HG03103 (cell line): ENCODE results near the gene BMP4.
"Not testable (repeated sequence)": the region's sequence is repeated elsewhere in the genome, so short reads cannot be mapped to it uniquely, and the experiment has no call there.

Experiments
- ATAC-seq: cut with Tn5 transposase; IDR thresholded peaks from one replicate; pipeline ENCODE4 v1.9.1; 2021; ENCODE audit warnings: low read depth; ENCODE audit not compliant: unreplicated experiment

BMP4 gene

DNA sequence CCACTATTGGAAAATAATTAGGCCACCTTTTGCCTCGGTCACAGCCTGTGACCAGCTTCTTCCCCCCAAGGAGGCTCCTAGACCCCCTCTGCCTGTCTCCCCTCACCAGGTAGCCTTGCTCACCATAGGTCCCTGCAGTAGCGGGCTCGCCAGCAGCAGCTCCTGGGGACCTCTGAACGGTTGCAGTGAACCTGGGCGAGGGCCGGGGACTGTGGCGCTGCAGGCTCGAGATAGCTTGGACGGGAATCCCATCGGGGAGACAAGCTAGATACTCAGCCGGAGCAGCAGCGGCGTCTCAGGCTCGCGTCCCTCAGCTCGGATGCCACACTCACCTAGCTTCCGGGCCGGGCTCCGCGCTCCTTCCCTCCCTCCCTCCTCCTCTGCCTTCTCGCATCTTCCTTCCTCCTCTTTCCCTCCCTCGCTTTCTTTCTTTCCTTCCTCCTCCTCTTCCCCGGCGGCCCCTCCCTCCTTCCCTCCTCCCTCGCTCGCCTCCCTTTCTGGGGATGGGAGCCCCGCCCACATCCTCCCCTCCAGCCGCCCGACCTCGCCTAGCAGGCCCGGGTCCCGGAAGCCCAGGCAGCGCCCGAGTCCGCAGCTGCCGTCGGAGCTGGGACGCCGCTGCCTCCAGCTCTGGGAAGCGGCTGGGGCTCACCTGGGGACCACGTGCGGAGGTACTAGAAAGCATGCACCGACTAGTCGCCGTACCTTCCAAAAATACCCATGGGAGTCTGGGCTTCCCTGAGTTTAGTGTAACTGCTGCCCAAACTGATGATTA, at the start of gene BMP4:
TSS of gene BMP4 (minus strand) at position 399 of the 775 bp plus-strand sequence. CDS start 4,603 bp downstream, outside the sequence.
- no peak for ATAC-seq

DNA sequence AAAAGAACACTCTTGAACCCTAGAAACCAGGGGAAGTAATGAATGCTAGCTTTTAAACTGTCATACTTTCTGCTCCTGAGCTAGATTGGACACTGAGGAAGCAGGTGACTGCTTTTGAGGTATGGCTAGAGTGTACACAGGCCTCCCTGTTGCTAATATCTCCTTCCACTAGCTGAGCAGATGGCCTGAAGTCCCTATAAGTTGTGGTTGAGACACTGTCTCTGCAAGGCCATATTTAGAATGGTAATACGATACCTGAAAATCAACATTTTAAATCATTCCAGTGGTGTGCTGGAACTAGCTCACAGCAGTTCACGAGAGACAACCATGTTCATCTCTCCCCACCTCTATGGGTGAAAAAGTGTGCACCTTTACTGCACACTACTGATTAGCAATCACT, 46.4 kb upstream of the BMP4 start:
- ATAC-seq: no peak

DNA sequence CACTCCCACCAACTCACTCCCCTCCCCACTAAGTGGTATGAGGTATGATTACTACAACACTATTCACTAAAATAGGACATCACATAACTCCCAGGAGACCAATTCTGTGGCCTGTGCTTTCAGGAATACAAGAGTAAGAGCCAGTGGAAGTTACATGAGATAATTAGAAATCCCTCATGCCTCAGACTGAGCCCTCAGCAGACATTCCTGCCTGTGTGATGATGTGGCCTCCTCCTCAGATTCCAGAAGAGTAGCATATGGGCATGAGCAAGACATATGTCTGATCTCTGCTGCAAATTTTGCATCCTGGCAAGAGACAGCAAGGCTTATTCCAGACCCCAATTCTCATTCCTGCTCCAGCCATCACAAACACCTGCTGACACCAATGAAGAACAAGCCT, 46.0 kb upstream of the BMP4 start:
- no peak for ATAC-seq

DNA sequence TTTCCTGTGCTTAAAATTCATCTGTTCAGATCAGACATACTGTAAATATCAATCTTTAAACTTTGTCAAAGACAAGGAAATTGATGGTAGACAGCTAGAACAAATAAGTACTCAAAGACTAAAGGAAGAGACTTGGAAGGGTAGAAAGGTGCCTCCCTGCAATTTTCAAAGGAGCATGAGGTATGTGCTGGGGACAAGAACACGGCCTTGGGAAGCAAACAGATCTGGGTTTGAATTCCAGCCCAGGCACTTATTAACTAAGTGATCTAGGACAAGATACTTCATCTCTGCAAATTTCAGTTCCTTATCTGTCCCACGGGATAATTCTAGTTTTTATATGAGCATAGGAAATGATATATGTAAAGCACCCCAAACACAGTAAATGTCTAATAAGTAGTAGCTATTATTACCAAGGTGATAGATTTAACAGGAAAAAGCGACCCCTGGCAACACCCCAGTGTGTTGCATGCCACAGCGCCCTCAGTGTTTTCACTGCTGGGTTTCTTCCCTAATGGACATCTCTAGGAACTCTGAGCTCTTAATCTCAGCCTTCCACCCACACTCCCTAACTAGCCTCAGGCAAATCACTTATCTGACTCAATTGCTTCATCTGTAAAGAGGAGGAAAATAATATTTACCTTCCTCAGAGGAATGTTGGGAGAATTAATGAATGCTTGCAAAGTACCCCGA, 44.7 kb upstream of the BMP4 start:
- no peak for ATAC-seq

DNA sequence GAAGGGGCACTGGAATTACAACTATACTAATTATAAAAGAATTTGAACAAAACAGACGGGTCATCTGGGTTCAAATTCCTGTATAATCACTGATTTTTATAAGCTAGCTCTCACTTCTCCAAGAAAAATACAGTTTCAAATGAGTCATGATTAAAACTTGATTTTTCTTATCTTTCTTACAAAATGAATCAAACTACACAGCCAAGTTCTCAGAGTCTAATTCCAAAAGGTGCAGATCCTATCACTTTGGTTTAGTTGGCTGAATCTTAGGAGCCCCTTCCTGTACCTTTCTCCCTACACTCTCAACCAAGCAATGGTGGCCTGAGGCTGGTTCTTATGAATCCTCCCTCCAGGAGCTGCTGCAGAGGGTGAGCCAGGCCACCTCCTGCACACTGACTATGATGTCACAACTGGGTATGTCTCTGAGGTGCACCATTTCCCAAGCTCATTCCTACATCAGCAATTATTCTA, 43.8 kb upstream of the BMP4 start:
- ATAC-seq: no peak

DNA sequence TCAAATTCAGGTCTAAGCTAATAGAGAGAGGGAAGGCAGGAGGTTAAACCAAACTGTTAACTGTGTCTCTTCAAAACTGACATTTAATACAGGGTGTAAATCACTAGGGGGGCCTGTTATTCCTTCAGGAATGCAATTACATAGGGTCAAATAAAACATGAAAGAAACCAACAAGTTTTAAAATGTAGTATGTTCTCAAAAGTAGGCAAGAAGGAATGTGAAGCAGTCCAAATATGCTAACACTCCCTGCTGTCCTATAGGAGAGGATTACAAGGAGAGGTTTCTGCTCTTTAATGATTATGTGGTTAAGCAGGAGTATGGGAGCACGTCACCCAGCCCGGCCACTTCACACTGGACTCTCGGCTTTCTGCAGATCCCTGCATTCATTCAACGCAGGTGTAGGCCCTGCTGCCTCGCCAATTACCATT, 42.5 kb upstream of the BMP4 start:
- ATAC-seq: no peak

DNA sequence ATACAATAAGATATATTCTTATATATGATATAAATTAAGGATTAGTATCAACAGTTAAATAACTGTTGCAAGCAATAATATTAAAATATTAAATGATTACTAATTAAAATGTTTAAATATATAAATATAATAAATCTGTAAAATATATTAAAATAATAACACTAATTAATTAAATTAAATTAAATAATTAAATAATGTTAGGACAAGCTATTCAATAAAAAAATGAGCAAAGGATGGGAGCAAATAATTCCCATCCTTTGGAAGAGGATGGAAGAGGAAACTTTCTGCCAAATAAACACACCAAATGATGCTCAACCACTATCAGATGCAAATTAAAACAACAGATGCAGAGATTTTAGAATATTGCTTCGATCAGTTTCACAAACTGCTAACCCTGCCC, 39.4 kb upstream of the BMP4 start:
- no peak for ATAC-seq

DNA sequence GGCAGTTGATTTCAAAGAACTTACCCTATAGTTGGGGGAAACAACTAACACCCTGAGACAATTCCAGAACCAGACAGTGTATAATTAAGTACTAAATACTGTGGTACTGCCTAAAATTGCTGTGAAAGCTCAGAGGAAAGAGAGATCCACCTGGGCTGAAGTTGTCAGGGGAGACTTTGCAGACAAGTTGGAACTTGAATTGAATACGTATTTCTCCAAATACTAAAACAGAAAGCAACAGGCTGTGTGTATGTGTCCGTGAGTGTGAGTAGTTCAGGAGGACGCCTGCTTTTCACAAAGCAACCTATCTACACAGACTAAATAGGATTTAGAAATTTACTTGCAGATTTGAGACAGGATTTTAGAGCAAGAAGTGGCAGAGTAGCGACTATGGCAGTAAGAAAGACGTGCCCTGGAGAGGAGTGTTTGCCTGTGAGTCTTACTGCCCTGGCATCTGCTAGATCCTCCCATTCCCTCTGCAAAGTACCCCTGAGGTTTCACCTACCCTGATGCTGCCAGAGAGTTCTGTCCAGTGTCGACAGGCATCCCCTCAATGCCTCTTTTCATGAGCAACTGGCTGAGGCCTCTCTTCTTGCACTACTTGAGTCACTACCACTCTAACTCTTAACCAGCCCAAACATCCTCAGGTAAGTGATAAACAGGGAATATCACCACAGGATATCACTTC, 37.4 kb upstream of the BMP4 start:
- no peak for ATAC-seq

DNA sequence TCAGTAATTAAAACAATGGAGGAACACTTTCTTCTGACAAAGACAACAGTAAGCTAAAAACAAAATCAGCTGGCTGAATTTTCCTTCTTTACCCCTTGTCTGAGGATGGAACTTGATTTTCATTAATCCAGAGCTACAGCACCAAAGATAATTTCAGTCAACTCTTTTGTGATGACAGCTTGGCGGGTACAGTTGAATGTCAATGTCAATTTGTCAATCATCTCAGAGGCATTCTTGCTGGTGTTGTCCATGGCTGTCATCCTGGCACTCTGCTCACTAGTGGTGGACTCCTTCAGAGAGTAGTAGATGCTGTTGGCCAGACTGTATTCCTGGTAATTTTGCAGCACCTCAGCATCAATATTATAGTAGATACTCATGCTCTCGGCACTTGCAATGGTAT, 34.4 kb upstream of the BMP4 start:
- no peak for ATAC-seq

DNA sequence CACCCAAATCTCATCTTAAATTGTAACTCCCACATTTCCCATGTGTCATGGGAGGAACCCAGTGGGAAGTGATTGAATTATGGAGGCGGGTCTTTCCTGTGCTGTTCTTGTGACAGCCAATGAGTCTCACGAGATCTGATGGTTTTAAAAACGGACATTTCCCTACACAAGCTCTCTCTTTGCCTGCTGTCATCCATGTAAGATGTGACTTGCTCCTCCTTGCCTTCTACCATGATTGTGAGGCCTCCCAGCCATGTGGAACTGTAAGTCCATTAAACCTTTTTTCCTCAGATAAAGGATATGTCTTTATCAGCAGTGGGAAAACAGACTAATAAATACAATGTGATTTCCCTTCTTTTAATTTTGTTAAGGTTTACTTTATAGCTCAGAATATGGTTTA, 30.1 kb upstream of the BMP4 start:
- ATAC-seq: not testable (repeated sequence)

DNA sequence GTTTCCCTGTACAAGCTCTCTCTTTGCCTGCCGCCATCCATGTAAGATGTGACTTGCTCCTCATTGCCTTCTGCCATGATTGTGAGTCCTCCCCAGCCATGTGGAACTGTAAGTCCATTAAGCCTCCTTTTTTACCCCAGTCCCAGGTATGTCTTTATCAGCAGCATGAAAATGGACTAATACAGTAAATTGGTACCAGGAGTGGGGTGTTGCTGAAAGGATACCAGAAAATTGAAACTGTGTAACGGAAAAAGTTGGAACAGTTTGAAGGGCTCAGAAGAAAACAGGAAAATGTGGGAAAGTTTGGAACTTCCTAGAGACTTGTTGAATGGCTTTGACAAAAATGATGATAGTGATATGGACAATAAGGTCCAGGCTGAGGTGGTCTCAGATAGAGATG, 28.3 kb upstream of the BMP4 start:
- ATAC-seq: not testable (repeated sequence)

DNA sequence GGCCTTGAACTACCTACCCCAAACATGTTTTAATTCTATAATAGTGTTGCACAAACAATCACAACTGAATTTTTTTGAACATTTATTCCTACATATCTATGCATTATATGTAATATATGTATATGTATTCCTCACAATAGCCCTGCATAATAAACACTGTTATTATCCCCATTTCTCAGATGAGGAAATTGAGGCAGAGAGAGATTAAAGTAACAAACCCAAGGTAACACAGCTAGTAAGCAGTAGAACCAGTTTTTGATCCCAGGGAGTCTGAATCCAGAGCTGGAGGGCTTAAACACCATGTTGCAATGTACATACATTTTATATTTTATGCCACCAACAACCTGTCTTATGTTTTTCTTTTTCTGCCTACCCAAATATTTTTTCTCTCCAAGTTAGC, 26.5 kb upstream of the BMP4 start:
- ATAC-seq: no peak

DNA sequence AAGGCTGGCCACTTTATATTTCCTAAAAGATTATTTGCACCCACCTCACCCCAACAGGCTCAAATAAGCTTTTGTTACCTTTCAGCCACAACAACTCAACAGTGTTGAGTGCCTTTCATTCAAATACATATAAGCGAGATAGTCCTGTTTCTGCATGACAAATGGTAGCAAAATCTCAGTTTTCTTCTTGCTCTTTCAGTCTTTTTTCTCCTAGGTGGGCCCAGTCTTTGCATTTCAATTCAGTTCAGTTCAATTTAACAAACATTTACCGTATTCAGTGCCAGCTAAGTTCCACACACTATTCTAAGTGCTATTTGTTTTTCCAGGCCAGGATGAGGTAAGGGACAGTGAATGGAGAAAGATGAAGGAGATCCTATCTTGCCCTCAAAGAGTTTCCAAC, 25.9 kb upstream of the BMP4 start:
- no peak for ATAC-seq

DNA sequence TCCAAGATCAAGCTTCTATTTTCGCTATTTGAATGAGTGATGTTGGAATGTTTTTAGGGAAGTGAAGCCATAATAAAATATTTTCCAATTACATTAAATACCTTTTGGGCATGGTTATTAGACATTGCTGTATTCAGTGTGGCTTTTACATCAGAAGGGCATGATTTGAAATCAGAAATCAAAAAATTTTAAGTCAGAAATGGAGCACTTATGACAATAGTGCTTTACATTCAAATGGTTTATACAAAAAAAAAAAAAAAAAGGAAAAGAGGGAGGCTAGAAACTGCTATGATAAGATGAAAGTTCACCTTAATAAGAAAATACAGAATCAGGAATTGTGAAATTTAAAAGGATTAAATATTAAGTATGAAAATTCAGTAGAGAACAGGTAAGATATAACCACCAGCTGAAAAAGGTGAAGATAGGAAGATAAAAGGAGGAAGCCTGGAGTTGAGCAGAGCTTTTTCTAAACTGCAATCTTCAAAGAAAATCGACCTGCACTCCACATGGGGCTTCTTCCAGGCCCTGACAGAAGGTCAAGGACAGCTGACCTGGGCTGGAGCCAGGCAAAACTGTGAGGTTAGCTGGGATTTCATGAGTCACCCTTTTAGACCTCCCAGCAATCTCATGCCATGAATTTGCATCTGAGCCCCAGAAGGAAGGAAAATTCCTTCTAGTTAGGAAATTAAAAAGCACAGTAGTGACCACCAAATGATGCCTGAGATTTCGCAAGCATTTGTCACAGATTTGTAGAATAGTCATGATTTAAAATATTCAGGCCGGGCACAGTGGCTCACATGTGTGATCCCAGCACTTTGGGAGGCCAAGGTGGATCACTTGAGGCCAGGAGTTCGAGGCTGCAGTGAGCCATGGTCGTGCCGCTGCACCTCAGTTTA, 23.4 kb upstream of the BMP4 start:
- ATAC-seq: no peak

DNA sequence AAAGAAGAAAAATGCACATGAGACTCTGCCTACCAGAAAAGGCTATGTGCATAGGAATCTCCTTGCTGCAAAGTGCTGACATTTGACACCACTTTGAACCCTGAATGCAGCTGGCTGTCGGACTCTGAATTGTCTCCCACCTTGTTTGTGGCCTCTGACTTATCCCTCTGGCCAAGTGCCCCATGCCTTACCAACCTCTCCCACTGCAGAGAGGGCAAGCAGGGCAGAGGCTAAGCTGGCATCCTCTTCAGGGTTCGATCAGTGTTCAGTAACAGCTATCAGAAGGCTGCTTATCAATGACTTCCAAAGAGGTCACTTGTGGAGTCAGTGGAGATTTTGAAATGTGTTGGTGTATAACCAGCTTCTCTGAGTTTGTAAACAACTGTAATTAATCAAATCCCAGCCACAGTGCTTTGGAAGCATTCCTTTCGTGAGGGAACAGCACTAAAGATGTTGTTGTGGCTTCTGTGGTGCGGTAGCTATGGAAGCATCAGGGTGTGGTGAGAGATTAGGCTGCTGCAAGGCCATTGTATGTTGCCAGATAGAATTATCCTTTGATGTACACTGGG, 22.6 kb upstream of the BMP4 start:
- ATAC-seq: no peak

DNA sequence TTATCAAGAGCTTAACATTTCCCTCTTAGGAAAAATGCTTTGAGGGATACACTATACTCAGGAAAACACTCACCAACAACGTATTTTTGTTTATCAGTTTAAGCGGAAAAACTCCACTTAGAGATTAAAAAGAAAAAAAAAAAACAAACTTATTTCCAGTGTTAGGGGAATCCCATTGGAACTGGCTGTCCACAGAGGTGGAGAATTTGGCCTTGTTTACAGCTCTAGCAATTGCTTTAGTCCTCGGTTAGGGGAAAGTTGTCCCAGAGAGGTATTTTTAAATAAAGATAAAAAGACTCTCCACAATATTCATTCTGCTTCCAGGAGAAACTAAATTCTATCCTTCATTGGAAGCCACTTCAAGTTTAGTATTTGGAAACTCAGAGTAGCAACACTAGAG, 21.6 kb upstream of the BMP4 start:
- ATAC-seq: no peak

DNA sequence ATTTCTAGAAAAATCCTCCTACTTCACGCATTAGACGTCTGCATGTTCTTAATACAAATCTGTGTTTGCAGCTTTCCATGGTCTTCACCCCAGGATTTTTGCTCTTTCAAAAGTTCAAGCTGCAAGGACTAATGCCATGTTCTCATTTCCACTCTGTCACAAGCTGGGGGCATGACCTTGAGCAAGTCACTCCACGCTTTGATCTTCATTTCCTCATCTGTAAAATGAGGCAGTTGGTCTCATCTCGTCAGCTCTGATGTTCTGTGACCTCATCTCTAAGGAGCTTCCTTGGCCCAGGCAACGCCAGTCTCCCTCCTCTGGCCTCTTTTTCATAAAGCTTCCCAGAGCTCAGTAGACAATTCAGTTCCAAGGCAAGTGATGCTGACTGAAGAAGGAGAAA, 18.8 kb upstream of the BMP4 start:
- ATAC-seq: no peak

DNA sequence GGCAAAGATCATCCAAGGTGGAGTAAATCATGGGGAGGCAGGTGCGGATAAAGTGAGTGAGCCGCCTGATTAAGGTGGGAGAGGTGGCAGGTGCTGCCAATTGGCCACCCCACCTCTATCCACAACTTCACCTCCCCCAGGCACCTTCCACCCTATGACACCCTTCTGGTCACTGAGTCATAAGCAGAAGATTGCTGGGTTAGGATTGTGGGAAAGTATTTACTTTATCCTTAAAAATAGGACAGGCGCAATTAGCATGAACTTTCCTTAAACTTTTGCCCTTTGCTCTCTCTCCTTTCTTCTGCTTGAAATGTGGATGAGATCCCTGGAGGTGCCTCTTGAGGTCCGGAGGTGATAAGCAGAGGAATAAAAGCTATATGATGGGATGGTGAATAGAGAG, 14.9 kb upstream of the BMP4 start:
- no peak for ATAC-seq

DNA sequence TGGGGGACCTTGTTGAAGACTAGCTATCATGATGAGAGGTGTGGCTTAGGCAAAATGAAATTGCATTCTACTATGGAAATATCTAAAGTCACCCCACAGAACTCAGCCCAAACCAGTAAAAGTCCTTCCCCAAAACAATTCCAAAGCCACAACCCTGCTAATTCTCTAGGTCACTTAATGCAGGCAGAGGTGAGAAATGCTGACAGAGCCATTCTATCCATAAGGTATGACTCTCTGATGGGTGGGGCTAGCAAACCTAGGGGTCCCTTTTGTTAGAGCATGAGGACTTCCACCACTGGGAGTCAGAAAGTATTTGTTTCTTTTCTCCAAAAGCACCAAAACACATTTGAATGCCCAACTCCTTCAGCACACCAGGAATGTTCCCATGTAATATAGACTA, 12.7 kb upstream of the BMP4 start:
- no peak for ATAC-seq

DNA sequence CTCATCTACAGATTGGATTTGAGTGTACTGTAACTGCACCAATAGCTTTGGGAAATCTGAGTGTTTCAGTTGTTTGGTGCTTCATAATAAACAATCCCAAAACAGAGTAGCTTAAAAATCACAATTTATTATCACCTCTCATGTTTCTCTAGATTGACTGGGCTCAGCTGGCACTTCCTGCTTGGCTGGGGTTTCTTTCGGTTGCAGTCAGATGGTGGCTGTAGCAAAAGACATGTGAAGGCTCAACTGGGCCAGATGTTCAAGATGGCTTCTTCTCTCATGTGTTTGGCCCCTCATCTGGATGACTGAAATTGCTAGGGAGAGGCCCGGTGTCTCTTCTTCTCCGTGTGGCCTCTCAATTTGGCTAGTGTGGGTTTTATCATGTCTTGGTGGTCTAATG, 12.1 kb upstream of the BMP4 start:
- ATAC-seq: no peak
